ENCODE data around the gene N4BP2L2.

DNA sequence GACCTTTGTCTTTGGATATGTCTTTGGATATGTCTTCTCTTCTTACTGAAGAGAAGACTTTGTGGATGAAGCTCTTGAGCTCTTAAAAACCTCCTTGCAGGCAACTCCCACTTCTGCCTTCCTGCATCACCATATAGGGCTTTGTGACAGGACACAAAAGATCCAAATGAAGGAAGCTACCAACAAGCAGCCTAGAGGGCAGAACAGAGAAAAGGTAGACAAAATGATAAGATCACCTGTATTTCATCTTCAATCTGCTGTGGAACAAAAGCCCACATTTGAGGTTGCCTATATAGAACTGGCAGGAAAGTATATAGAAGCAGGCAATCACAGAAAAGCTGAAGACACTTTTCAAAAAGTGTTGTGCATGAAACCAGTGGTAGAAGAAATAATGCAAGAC, 153.2 kb downstream of the N4BP2L2 start:
- TF ChIP-seq CTCF (conservative IDR thresholded peaks at IDR 0.05; ENCODE audit: low read depth in 2 of 2): no peak
- no peak for TF ChIP-seq STAT1 (IDR thresholded peaks at IDR 0.05; ENCODE audit: unreplicated experiment)
- TF ChIP-seq POLR2AphosphoS5 (IDR thresholded peaks at IDR 0.05; ENCODE audit: low read depth): no peak
- TF ChIP-seq EZH2 (IDR thresholded peaks at IDR 0.05; ENCODE audit: low read depth, unreplicated experiment): no peak
- TF ChIP-seq, protein P1, sequence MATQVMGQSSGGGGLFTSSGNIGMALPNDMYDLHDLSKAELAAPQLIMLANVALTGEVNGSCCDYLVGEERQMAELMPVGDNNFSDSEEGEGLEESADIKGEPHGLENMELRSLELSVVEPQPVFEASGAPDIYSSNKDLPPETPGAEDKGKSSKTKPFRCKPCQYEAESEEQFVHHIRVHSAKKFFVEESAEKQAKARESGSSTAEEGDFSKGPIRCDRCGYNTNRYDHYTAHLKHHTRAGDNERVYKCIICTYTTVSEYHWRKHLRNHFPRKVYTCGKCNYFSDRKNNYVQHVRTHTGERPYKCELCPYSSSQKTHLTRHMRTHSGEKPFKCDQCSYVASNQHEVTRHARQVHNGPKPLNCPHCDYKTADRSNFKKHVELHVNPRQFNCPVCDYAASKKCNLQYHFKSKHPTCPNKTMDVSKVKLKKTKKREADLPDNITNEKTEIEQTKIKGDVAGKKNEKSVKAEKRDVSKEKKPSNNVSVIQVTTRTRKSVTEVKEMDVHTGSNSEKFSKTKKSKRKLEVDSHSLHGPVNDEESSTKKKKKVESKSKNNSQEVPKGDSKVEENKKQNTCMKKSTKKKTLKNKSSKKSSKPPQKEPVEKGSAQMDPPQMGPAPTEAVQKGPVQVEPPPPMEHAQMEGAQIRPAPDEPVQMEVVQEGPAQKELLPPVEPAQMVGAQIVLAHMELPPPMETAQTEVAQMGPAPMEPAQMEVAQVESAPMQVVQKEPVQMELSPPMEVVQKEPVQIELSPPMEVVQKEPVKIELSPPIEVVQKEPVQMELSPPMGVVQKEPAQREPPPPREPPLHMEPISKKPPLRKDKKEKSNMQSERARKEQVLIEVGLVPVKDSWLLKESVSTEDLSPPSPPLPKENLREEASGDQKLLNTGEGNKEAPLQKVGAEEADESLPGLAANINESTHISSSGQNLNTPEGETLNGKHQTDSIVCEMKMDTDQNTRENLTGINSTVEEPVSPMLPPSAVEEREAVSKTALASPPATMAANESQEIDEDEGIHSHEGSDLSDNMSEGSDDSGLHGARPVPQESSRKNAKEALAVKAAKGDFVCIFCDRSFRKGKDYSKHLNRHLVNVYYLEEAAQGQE (IDR thresholded peaks at IDR 0.05; ENCODE audit: unreplicated experiment): no peak

All from GM23338 (cell line).